ENCODE results near the gene CLIP2. TPM values are rescaled to one million over a fixed set of nuclear protein-coding genes. Genes with fewer than 3 reads are reported as not detected.
"Not testable (repeated sequence)": the region's sequence is repeated elsewhere in the genome, so short reads cannot be mapped to it uniquely, and the experiment has no call there.

Gene CLIP2
- total RNA-seq, 1 experiment from 2014 or later: 18.8 TPM

DNA sequence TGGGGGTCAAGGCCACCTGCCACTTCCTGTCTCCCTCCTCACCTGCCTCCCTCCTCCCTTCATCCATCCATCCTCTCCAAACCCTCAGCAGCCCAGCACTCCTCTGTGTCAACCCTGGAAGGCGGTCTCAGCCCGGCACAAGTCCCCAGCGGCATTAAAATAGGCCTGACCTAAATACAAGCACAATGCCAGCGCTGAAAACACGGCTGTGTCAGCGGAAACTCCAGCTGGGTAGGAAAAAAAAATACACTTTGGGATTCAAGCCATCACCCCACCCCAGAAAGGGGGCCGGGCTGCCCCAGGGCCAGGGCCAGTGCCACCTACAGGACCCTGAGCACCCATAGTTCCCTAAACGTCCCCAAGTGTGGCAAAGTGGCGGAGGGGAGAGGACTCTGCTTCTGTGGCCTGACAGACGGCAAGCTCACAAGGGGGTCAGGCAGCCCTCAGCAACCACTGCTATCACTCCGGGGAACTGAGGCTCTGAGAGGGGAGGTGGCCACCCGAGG, 141.8 kb downstream of the CLIP2 start:
- DNase-seq (ENCODE audit: low read depth): no peak

DNA sequence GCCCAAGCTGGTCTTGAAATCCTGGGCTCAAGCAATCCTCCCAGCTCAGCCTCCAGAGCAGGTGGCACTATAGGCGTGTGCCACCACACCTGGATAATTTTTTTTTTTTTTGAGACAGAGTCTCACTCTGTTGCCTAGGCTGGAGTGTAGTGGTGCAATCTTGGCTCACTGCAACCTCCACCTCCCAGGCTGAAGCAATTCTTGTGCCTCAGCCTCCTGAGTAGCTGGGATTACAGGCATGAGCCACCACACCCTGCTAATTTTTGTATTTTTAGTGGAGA, 148.0 kb downstream of the CLIP2 start:
- not testable (repeated sequence) for DNase-seq (ENCODE audit: low read depth)

DNA sequence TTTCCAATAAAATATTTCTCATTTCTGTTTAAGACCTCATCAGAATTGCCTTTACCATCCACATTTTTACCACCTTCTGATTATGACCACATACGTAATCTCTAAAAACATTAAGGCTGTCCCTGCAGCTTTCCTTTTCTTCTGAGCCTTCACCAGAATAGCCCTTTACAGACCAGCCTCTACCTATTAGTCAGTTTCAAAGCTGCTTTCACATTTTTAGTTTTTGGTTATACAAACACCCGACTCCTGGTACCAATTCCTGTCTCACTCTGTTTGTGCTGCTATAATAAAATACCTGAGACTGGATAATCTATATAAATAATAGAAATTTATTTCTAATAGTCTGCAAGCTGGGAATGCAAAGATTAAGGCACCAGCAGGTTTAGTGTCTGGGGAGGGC, 149.1 kb downstream of the CLIP2 start:
- DNase-seq (ENCODE audit: low read depth): no peak

DNA sequence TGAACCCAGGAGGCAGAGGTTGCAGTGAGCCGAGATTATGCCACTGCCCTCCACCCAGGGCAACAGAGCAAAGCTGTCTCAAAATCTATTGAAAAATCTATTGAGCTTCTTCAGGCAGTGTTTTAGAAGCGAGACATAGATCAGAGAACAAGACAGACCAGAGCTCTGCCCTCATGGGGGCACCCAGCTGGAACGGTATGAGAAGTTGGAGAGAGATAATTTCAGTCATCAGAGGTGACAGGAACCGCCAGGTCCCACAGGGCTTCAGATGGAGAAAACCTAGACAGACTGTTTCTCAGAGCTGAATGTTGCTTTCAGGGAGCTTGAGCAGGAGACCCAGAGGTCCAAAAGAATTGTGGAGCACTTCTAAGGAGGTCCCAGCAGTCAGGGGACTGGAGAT, 150.3 kb downstream of the CLIP2 start:
- DNase-seq (ENCODE audit: low read depth): no peak

DNA sequence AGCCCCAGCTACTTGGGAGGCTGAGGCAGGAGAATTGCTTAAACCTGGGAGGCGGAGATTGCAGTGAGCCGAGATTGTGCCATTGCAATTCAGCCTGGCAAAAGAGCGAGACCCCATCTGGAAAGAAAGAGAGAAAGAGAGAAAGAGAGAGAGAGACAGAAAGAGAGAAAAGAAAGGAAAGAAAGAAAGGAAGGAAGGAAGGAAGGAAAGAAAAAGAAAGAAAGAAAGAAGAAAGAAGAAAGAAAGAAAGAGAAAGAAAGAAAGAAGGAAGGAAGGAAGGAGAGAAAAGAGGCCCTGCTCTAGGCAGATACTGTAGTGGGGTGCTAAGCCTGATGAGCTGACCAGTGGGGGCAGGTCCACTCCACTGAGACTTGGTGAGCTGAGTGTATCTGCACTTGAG, 150.9 kb downstream of the CLIP2 start:
- DNase-seq (ENCODE audit: low read depth): not testable (repeated sequence)

DNA sequence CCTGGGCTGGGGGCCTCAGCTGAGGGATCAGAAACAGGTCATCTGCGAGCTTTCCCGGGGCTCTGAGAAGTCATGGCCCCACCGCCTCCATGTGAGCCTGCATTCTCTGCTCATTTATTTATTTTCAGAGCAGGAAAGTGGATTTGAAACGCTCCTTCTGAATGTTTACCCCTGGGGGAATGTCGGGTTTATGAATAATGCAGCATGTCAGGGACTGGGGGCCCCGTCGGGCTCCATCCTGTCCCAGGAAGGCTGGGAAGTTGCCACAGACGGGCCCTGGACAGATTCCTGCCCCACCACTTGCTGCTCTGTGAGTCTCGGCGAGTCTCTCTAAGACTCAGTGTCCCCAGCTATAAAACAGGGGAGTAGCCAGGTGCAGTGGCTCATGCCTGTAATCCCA, 152.6 kb downstream of the CLIP2 start:
- peak; percentile 84 for DNase-seq (ENCODE audit: low read depth)

DNA sequence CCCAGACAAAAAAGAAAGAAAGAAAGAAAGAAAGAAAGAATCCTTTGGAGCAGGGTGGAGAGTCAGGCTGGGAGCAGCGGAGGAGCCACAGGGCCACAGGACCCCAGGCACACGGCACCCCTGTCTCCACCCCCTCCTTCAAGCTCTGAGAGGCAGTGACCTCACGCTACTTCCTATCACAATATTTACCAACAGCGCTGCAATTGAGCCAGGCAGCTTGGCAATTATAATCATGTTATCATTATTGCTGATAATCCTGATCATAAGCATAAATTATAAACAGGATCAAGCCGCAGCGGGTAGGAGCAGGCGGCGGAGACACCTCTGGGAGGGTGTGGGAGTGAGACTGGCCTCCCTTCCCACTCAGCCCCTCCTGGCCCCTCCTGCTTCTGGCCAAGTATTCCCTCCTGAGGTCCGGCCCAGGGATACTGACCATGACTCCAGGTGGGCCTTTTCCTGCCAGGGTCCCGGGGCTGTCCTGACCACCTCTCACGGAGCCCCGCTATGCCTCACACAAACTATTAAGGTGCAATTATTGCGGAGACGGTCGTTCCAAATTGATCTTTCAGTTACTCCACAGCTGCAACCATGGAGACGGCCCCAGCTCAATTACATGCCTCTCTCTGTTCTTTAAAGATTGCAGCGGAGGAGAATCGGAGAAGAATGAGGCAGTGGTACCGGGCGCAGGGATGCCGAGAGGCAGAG, 154.5 kb downstream of the CLIP2 start:
- no peak for DNase-seq (ENCODE audit: low read depth)

DNA sequence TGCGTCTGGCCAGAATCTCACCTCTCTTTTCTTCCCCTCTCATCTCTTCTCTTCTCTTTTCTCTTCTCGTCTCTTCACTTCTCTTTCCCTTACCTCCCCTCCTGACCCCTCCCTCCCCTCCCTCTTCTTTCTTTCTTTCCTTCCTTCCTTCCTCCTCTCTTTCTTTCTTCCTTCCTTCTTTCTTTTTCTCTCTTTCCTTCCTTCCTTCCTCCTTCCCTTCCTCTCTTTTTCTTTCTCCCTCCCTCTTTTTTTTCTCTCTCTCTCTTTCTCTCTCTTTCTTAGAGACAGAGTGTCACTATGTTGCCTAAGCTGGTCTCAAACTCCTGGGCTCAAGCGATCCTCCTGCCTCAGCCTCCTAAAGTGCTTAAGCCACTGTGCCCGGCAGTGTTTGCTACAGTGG, 159.9 kb downstream of the CLIP2 start:
- no peak for DNase-seq (ENCODE audit: low read depth)

DNA sequence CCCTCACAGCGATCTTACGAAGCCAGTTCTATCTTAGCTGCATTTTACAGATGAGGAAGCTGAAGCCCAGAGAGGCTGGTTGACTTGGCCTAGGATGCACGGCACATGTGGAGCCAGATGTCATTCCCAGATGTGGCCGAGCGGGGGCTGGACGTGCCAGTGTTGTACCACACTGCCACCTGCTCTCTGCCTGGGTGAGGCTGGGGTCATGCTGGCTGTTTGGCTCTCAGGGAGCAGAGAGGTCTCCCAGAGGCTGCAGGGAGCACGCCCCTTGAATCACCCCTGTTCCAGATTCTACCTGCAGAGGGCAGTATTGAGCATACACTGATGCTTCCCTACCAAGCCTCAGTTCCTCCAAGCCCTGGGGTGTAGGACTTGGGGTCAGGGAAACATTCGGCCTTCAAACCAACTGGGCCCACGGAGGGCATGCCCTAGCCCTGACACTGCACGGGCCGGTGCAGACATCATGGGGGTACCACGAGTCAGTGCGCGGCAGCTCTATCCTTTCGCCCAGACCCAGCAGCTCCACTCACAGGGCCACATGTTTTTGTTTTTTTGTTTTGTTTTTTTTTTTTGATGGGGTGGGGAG, 160.7 kb downstream of the CLIP2 start:
- DNase-seq (ENCODE audit: low read depth): peak; percentile 55

DNA sequence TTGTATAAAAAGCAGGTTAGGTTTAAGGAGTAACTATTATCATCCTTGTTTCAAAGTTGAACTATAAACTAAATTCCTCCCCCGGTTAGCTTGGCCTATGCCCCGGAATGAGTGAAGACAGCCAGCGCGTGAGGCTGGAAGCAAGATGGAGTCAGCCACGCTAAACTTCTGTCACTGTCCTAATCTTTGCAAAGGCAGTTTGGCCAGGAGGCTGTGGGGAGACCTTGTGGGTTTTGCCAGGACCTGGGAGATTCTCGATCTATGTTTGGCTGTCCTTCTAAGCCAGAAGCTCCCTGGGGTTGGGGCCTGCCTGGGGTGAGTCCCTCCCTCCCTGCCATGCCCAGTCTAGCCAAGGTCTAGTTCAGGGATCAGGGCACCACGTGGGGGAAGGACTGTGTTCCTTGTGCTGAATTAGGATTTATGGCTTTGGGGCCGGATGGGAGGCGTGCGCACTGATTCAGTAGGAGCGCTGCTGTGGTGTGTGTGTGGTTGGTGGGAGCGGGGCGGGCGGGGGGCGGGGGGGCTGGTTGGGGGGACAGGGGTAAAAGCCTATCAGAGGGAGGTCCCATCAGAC, 163.6 kb downstream of the CLIP2 start:
- DNase-seq (ENCODE audit: low read depth): peak; percentile 87

DNA sequence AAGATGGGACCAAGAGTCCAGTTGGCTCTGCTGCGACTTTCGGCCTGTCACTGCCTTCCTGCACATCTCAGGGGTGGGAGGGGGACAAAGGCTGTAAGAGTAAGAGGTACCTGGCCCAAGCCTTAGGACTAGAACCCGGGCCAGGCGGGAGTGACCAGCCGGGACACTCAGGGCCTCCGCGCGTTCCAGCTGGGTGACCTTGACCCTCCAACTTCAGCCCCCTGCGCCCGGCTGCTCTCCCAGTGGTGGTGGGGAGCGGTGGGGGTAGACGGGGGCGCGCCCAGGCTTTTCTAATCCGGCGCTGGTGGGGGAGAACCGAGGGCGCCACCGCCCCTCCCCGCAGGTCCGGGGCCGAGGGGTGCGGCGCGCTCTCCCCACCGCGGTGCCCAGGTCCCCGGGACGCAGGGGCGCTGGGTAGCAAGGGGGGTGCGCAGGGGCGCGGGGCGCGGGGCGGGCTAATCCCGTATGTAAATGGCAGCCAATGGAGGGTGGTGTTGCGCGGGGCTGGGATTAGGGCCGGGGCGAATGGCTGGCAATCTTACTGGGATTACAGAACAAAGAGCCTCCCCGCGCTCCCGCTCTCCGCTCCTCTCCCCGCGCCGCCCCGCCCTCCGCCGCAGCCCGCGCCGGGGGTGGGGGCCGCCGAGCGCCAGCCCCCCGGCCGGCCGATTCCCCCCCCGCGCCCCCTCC, 164.3 kb downstream of the CLIP2 start, which contains the start of gene GTF2IRD1:
GTF2IRD1 (plus strand) TSS at position 585 of the 690 bp plus-strand sequence. CDS start 54,175 bp downstream, outside the sequence.
- DNase-seq (ENCODE audit: low read depth): peak; percentile 77

DNA sequence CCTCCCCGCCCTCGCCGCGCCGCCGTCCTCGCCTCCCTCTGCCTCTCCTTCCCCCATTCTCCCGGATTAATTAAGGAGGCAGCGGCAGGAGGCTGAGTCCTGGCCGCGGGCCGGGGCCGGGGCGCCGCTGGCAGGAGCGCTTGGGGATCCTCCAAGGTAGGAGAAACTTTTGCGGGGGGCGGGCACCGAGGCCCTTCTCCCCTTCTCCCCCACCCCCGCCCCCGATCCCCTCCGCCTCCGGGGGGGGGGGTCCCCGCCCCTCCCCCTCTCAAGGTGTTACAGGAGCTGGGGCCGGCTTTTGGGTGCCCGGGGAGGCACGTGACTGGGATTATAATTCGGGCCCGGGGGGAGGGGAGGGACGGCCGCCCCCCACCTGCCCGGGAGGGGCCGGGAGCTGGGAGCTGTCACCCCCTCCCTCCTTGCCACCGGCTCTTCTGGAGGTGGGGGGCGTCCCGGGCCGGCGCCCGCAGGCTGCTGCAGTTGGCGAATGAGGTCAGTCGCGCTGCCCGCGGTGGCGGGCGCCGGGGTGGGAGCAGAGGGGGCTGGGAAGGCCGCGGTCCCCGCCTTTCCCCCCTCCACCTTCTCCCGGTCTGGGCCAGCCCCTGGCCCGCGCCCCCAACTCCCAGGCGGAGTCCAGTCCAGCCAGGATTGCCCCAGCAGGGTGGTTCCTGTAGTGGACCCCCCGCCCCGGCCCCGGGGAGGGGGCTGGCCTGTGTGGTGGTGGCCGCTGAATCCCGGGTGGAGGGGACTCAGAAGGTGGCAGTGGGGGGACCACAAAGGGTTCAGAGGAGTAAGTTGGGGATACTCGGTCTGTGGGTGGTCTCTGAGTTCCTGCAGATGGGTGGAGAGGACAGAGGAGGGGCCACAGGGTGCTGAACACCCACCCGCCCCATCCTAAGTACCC, 165.1 kb downstream of the CLIP2 start:
- no peak for DNase-seq (ENCODE audit: low read depth)

DNA sequence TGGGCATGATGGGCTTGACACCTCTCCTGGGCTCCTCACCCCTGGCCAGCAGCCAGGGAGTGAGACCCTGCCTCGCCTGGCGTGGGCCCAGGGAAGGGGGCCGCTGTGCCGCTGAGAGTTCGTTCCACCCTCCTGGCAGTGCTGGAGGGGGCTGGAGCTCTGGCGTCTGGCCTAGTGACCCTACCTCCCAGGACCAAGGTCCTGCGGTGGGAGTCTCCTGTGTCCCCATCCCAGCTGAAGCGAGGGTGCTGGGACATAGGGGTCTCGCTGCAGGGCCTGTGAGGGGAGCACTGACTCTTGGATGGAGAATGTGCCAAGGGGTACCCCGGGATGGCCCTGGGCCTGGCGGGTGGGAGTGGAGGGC, 165.7 kb downstream of the CLIP2 start:
- DNase-seq (ENCODE audit: low read depth): no peak

DNA sequence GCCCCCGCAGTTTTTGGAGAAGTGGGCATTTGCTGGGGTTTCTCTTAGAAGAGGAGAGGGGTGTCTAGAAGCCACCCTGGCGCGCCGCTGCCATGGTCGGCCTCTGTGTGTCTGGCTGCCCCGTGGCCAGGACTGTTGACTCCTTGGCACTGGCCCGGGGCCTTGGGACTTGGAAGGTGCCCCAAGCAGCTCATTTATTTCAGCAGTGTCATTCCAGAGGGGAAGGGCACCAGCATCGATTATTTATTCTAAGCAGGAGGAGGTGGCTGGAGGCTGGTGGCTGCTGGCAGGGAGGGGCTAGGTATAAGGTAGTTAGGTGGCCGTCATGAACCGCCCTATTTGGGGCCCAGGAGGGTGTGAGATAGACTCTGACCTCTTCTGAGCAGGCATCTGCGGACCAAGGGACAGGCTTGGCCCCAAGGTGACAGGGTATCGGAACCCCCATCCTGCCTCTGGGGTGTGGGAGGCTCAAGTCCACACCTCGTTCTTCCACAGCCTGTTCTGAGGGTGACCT, 166.1 kb downstream of the CLIP2 start:
- DNase-seq (ENCODE audit: low read depth): peak; percentile 37

Other genes with a start within 250 kb of the CLIP2 start
- gene LIMK1, start 205.6 kb upstream of the CLIP2 start, total RNA-seq (2014; rRNA removed; shearing (Covaris generic)): 55.1 and 105 TPM in 2 replicates
- gene EIF4H, start 115.1 kb upstream of the CLIP2 start, total RNA-seq (2014; rRNA removed; shearing (Covaris generic)): 223 and 331 TPM in 2 replicates
- gene LAT2, start 79.4 kb upstream of the CLIP2 start, total RNA-seq (2014; rRNA removed; shearing (Covaris generic)): 0.27 TPM in 1 of 2 replicates, not detected in the other
- 72.9 and 105 TPM in 2 replicates for gene RFC2, start 35.0 kb upstream of the CLIP2 start, total RNA-seq (2014; rRNA removed; shearing (Covaris generic))
- gene GTF2IRD1, start 164.5 kb downstream of the CLIP2 start, total RNA-seq (2014; rRNA removed; shearing (Covaris generic)): 7.3 and 16.9 TPM in 2 replicates